Activated CD4-positive, alpha-beta T cell treated with anti-CD3 and anti-CD28 coated beads, Interleukin-2, amount 50 U/mL, for 4 hours (primary cell): Measurements from ENCODE around the gene EID2B.

ENCODE experiments used
- DNase-seq, 2 experiments: peaks; one replicate each; pipeline ENCODE4 v3.0.0-alpha.2; 2020

EID2B gene

GRCh38 chr19:39531834-39532232 lies 819 bp downstream of the EID2B start:
- no peak for DNase-seq

- no peak for DNase-seq
Observed at GRCh38 chr19:39525205-39525604, 7.4 kb downstream of the EID2B start.

GRCh38 chr19:39524495-39524894 lies 8.2 kb downstream of the EID2B start:
- no peak for DNase-seq

- DNase-seq = no peak
Observed at GRCh38 chr19:39520541-39521484, 11.8 kb downstream of the EID2B start.

- DNase-seq = no peak
Observed at GRCh38 chr19:39518975-39519374, 13.7 kb downstream of the EID2B start.

GRCh38 chr19:39518458-39518857 lies 14.2 kb downstream of the EID2B start:
- DNase-seq = no peak

- no peak for DNase-seq
Observed at GRCh38 chr19:39517432-39517831, 15.2 kb downstream of the EID2B start.

GRCh38 chr19:39516270-39516669 lies 16.4 kb downstream of the EID2B start:
- DNase-seq = no peak

- DNase-seq = no peak
Observed at GRCh38 chr19:39515551-39516191, 17.0 kb downstream of the EID2B start.

- DNase-seq = no peak
Observed at GRCh38 chr19:39514840-39515550, 17.7 kb downstream of the EID2B start, which contains the start of gene SELENOV. SELENOV (plus strand) TSS chr19:39515139; CDS start chr19:39515213, 74 bp downstream.

- no peak for DNase-seq
Observed at GRCh38 chr19:39512988-39513387, 19.7 kb downstream of the EID2B start.

- no peak for DNase-seq
Observed at GRCh38 chr19:39509233-39509632, 23.4 kb downstream of the EID2B start.

GRCh38 chr19:39508629-39509028 lies 24.0 kb downstream of the EID2B start:
- no peak for DNase-seq

- DNase-seq = no peak
Observed at GRCh38 chr19:39507715-39508364, 24.8 kb downstream of the EID2B start.

- DNase-seq = no peak
Observed at GRCh38 chr19:39506944-39507714, 25.5 kb downstream of the EID2B start.

GRCh38 chr19:39506598-39506943 lies 26.1 kb downstream of the EID2B start:
- no peak for DNase-seq

GRCh38 chr19:39502640-39503417 lies 29.8 kb downstream of the EID2B start:
- DNase-seq = peak; percentile 62 to 64

GRCh38 chr19:39501340-39501739 lies 31.3 kb downstream of the EID2B start:
- no peak for DNase-seq

- no peak for DNase-seq
Observed at GRCh38 chr19:39500543-39500942, 32.1 kb downstream of the EID2B start.

GRCh38 chr19:39499932-39500331 lies 32.7 kb downstream of the EID2B start:
- DNase-seq = no peak
